Liver (tissue), 9 donors: ENCODE data around the gene ADGRF1. TPM values are rescaled to one million over a fixed set of nuclear protein-coding genes. Genes with fewer than 3 reads are reported as not detected.

Source experiments
- DNase-seq: peaks from one replicate; pipeline ENCODE4 v3.0.0-alpha.2; 2017; ENCODE audit warnings: low spot score
- H3K27ac ChIP-seq, 2 donors: one replicate each; pipeline ENCODE4 v1.7.0; 2013; ENCODE audit warnings: inconsistent platforms in 2 of 2, low read length in 2 of 2, control low read depth in 1 of 2, low read depth in 1 of 2, mild to moderate bottlenecking in 1 of 2
- H3K27me3 ChIP-seq, 4 donors: one replicate each; pipeline versions ENCODE4 v1.6.1 to v1.7.0; 2013; ENCODE audit warnings: low read length in 3 of 4, inconsistent platforms in 1 of 4, mild to moderate bottlenecking in 1 of 4, moderate library complexity in 1 of 4; ENCODE audit not compliant: control insufficient read depth in 4 of 4, insufficient read depth in 4 of 4
- H3K36me3 ChIP-seq, 4 donors: one replicate each; pipeline versions ENCODE4 v1.6.1 to v1.7.0; 2013; ENCODE audit warnings: low read length in 3 of 4, mild to moderate bottlenecking in 3 of 4, low read depth in 1 of 4, moderate library complexity in 1 of 4; ENCODE audit not compliant: control insufficient read depth in 4 of 4, insufficient read depth in 3 of 4
- H3K4me1 ChIP-seq, 4 donors: one replicate each; pipeline versions ENCODE4 v1.6.1 to v1.7.0; 2013; ENCODE audit warnings: low read length in 3 of 4, mild to moderate bottlenecking in 3 of 4, moderate library complexity in 1 of 4; ENCODE audit not compliant: control insufficient read depth in 4 of 4, insufficient read depth in 4 of 4
- H3K4me3 ChIP-seq, 3 donors: one replicate each; pipeline versions ENCODE4 v1.6.1 to v1.7.0; 2013; ENCODE audit warnings: low read length in 3 of 3, control low read depth in 1 of 3, low read depth in 1 of 3, mild to moderate bottlenecking in 1 of 3
- H3K9ac ChIP-seq, 2 donors: one replicate each; pipeline ENCODE4 v1.7.0; 2013; ENCODE audit warnings: low read length in 2 of 2, mild to moderate bottlenecking in 2 of 2, moderate library complexity in 2 of 2, control low read depth in 1 of 2, low read depth in 1 of 2
- H3K9me3 ChIP-seq, 4 donors: one replicate each; pipeline versions ENCODE4 v1.6.1 to v1.7.0; 2013; ENCODE audit warnings: low read length in 3 of 4; ENCODE audit not compliant: control insufficient read depth in 4 of 4
- FOXA2 ChIP-seq: IDR thresholded peaks from 2 replicates; pipeline ENCODE4 v1.6.1; 2016; ENCODE audit warnings: antibody characterized with exemption
- GABPA ChIP-seq, 2 donors: IDR thresholded peaks in 1 of 2; conservative IDR thresholded peaks in 1 of 2; 2 replicates each; pipeline ENCODE4 v1.6.1; 2016; ENCODE audit warnings: antibody characterized with exemption in 2 of 2, mild to moderate bottlenecking in 1 of 2, moderate library complexity in 1 of 2
- HNF4A ChIP-seq, 2 donors: conservative IDR thresholded peaks; 2 replicates each; pipeline ENCODE4 v1.6.1; 2016; ENCODE audit warnings: antibody characterized with exemption in 2 of 2, mild to moderate bottlenecking in 2 of 2
- HNF4G ChIP-seq: IDR thresholded peaks from 2 replicates; pipeline ENCODE4 v1.6.1; 2016; ENCODE audit warnings: antibody characterized with exemption
- JUND ChIP-seq, 2 donors: IDR thresholded peaks; 2 replicates each; pipeline ENCODE4 v1.6.1; 2016; ENCODE audit warnings: antibody characterized with exemption in 2 of 2
- RAD21 ChIP-seq, 2 donors: IDR thresholded peaks; 2 replicates each; pipeline ENCODE4 v1.6.1; 2016; ENCODE audit warnings: antibody characterized with exemption in 2 of 2, mild to moderate bottlenecking in 2 of 2
- REST ChIP-seq: IDR thresholded peaks from 2 replicates; pipeline ENCODE4 v1.6.1; 2016; ENCODE audit warnings: antibody characterized with exemption, mild to moderate bottlenecking
- RXRA ChIP-seq, 2 donors: IDR thresholded peaks; 2 replicates each; pipeline ENCODE4 v1.6.1; 2017 to 2018; ENCODE audit warnings: antibody characterized with exemption in 2 of 2, mild to moderate bottlenecking in 1 of 2
- SP1 ChIP-seq: IDR thresholded peaks from 2 replicates; pipeline ENCODE4 v1.6.1; 2018; ENCODE audit warnings: antibody characterized with exemption, mild to moderate bottlenecking
- YY1 ChIP-seq: IDR thresholded peaks from 2 replicates; pipeline ENCODE4 v1.6.1; 2016; ENCODE audit warnings: antibody characterized with exemption, mild to moderate bottlenecking
- WGBS: extraction: QIAGEN DNeasy Blood & Tissue Kit; methylation state at CpG from one replicate; pipeline ENCODE4 v1.1.7; 2013; 5-methylcytosine and 5-hydroxymethylcytosine counted together
- polyA plus RNA-seq, 2 donors: library from polyadenylated mRNA; stranded (reverse) in 1 of 2; unstranded in 1 of 2; fragments of 200-250 nt in 1 of 2; fragments of >200 nt in 1 of 2; fragmentation: Nextera tagmentation in 1 of 2; extraction: Ambion mirVana in 1 of 2; gene quantifications; one replicate each; pipeline versions ENCODE4 v1.2.1 to v1.2.3, GENCODE V29; 2013 to 2015
- total RNA-seq, 2 donors: library from RNA; depleted of rRNA; stranded (reverse); fragments of >200 nt; gene quantifications; one replicate each; pipeline ENCODE4 v1.2.3, GENCODE V29; 2014
- TF ChIP-seq, protein P1 (sequence below): IDR thresholded peaks from 2 replicates; pipeline ENCODE4 v1.6.1; 2016; ENCODE audit warnings: antibody characterized with exemption
- TF ChIP-seq, protein P2 (sequence below): IDR thresholded peaks from 2 replicates; pipeline ENCODE4 v1.6.1; 2016; ENCODE audit warnings: antibody characterized with exemption
- TF ChIP-seq, protein P3 (sequence below): IDR thresholded peaks from 2 replicates; pipeline ENCODE4 v1.6.1; 2016; ENCODE audit warnings: antibody characterized with exemption
- TF ChIP-seq, protein P4 (sequence below): fragments of 150-350 bp; IDR thresholded peaks from 2 replicates; pipeline ENCODE4 v1.5.1; 2017; ENCODE audit warnings: improper control_type of control experiment, low read depth, low read length; ENCODE audit not compliant: missing input control
- donor health status: healthy.
- donor health status: healthy.
- donor health status: healthy.
- donor health status: healthy.
- donor health status: healthy.

Gene ADGRF1
- total and polyA plus RNA-seq, 4 donors, result 0.01 TPM; not detected in 3

DNA sequence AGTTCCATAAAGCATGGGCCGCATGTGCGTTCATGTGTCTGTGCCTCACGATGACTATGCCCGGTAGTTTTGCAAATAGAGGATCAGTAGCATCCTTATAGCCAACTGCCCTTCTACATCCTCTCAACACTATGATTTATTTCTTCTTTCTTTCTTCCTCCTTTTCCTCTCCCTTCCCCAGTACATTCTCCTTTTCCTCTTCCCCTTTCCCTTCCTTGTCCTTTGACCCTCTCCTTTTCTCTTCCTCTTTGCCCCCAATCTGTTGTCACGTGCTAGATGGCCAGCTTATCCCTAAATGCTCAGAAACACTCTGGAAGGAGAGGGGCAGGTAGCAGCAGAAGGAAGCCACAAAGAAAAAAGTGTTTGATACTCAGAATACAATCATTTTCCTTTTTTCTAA is 20.2 kb upstream of the ADGRF1 start:
- no peaks in the 10 kb centered on the region for H3K4me1 ChIP-seq
- H3K27me3 ChIP-seq, result no peaks in the 10 kb centered on the region
- no peak overlapping the region for H3K27ac ChIP-seq
- TF ChIP-seq REST, result no peak
- TF ChIP-seq RAD21 (IDR thresholded peaks at IDR 0.05), result no peak
- TF ChIP-seq, protein P1, sequence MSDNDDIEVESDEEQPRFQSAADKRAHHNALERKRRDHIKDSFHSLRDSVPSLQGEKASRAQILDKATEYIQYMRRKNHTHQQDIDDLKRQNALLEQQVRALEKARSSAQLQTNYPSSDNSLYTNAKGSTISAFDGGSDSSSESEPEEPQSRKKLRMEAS, result no peak
- no peak for TF ChIP-seq SP1
- TF ChIP-seq, protein P2, sequence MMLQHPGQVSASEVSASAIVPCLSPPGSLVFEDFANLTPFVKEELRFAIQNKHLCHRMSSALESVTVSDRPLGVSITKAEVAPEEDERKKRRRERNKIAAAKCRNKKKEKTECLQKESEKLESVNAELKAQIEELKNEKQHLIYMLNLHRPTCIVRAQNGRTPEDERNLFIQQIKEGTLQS, result no peak
- TF ChIP-seq, protein P3, sequence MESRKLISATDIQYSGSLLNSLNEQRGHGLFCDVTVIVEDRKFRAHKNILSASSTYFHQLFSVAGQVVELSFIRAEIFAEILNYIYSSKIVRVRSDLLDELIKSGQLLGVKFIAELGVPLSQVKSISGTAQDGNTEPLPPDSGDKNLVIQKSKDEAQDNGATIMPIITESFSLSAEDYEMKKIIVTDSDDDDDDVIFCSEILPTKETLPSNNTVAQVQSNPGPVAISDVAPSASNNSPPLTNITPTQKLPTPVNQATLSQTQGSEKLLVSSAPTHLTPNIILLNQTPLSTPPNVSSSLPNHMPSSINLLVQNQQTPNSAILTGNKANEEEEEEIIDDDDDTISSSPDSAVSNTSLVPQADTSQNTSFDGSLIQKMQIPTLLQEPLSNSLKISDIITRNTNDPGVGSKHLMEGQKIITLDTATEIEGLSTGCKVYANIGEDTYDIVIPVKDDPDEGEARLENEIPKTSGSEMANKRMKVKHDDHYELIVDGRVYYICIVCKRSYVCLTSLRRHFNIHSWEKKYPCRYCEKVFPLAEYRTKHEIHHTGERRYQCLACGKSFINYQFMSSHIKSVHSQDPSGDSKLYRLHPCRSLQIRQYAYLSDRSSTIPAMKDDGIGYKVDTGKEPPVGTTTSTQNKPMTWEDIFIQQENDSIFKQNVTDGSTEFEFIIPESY, result no peak
- no peak for TF ChIP-seq HNF4G
- TF ChIP-seq, protein P4, sequence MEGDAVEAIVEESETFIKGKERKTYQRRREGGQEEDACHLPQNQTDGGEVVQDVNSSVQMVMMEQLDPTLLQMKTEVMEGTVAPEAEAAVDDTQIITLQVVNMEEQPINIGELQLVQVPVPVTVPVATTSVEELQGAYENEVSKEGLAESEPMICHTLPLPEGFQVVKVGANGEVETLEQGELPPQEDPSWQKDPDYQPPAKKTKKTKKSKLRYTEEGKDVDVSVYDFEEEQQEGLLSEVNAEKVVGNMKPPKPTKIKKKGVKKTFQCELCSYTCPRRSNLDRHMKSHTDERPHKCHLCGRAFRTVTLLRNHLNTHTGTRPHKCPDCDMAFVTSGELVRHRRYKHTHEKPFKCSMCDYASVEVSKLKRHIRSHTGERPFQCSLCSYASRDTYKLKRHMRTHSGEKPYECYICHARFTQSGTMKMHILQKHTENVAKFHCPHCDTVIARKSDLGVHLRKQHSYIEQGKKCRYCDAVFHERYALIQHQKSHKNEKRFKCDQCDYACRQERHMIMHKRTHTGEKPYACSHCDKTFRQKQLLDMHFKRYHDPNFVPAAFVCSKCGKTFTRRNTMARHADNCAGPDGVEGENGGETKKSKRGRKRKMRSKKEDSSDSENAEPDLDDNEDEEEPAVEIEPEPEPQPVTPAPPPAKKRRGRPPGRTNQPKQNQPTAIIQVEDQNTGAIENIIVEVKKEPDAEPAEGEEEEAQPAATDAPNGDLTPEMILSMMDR, result no peak
- TF ChIP-seq YY1, result no peak
- no peak for TF ChIP-seq HNF4A (conservative IDR thresholded peaks at IDR 0.05)
- no peak for TF ChIP-seq GABPA (IDR thresholded peaks at IDR 0.05 in 1 of 2, conservative IDR thresholded peaks at IDR 0.05 in 1 of 2)
- no peak for TF ChIP-seq JUND (IDR thresholded peaks at IDR 0.05)
- TF ChIP-seq FOXA2, result no peak
- TF ChIP-seq RXRA (IDR thresholded peaks at IDR 0.05), result no peak
- no peaks in the 10 kb centered on the region for H3K36me3 ChIP-seq
- H3K9me3 ChIP-seq, result peaks cover 0 to 4% (median 1%) of the 10 kb centered on the region in 4 donors
- H3K4me3 ChIP-seq, result no peak overlapping the region
- H3K9ac ChIP-seq, result no peak overlapping the region
- no peak for DNase-seq
- WGBS, result 79% methylated on average over 5 of the region's 5 CpGs
